ENCODE data around the gene USP7. TPM values are rescaled to one million over a fixed set of nuclear protein-coding genes. Genes with fewer than 3 reads are reported as not detected.

USP7 gene
- polyA plus RNA-seq, 1 experiment: 17.2 TPM

DNA sequence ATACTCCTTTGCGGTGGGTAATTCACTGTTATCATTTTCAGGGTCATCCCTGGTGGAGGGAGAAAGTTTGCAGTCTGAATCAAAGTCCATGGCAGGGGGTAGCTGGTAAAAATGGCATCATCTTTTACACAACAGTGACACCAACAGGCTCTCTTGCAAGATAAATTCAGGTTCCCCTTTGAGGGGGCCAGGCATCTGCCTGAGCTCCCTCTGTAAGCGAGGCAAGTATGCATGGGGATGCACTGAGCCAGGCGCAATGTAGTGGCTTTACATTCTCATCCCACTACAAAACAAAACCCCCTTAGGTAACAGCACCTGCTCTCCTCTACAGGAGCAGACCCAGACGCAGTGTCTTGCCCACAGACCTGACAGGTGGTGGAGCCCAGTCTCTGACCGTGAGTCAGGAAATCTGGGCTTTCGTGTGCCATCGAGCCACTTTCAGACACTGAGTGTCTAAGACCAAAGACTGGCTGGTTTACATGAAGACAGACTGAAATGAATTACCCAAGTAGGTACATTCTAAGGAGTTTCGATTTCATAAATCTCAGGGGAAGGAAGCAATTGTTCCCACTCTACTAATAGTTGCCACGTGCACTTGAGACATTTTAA is 63.9 kb downstream of the USP7 start:
- DNase-seq (ENCODE audit: low read depth): no peak
- TF ChIP-seq, protein P1, sequence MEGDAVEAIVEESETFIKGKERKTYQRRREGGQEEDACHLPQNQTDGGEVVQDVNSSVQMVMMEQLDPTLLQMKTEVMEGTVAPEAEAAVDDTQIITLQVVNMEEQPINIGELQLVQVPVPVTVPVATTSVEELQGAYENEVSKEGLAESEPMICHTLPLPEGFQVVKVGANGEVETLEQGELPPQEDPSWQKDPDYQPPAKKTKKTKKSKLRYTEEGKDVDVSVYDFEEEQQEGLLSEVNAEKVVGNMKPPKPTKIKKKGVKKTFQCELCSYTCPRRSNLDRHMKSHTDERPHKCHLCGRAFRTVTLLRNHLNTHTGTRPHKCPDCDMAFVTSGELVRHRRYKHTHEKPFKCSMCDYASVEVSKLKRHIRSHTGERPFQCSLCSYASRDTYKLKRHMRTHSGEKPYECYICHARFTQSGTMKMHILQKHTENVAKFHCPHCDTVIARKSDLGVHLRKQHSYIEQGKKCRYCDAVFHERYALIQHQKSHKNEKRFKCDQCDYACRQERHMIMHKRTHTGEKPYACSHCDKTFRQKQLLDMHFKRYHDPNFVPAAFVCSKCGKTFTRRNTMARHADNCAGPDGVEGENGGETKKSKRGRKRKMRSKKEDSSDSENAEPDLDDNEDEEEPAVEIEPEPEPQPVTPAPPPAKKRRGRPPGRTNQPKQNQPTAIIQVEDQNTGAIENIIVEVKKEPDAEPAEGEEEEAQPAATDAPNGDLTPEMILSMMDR (IDR thresholded peaks at IDR 0.05; ENCODE audit: insufficient read depth, low read depth, low read length): no peak
- POLR2A ChIA-PET: no interaction called here

GRCh38 chr16:8898660-8899318 is 64.9 kb downstream of the USP7 start:
- no peaks in the 10 kb centered on the region for H3K27me3 ChIP-seq (ENCODE audit: control insufficient read depth, insufficient read depth, low read length)
- no peak overlapping the region for H3K4me3 ChIP-seq (ENCODE audit: low read depth, low read length)
- no peak for DNase-seq (ENCODE audit: low read depth)
- ChIA-PET CTCF (interaction anchor here (1.4 kb wide), 2 partner anchors 8 to 110 kb away, joined by 3 read pairs; no protein-coding TSS in a partner anchor), POLR2A (no interaction called here)
- TF ChIP-seq, protein P1 (IDR thresholded peaks at IDR 0.05; ENCODE audit: insufficient read depth, low read depth, low read length): no peak
- peaks cover 43% of the 10 kb centered on the region for H3K36me3 ChIP-seq (ENCODE audit: control insufficient read depth, insufficient read depth, low read length)

More for the DNA sequence above, 63.9 kb downstream of the USP7 start:
- H3K27me3 ChIP-seq (ENCODE audit: control insufficient read depth, insufficient read depth, low read length): no peaks in the 10 kb centered on the region
- peaks cover 40% of the 10 kb centered on the region for H3K36me3 ChIP-seq (ENCODE audit: control insufficient read depth, insufficient read depth, low read length)
- CTCF ChIA-PET: interaction anchor here (1.4 kb wide), 2 partner anchors 9 to 109 kb away, joined by 3 read pairs; no protein-coding TSS in a partner anchor
- H3K4me3 ChIP-seq (ENCODE audit: low read depth, low read length): no peak overlapping the region

GRCh38 chr16:8894736-8895334 is 68.9 kb downstream of the USP7 start:
- Histone ChIP-seq H3K27me3 (ENCODE audit: control insufficient read depth, insufficient read depth, low read length) (no peaks in the 10 kb centered on the region), H3K36me3 (ENCODE audit: control insufficient read depth, insufficient read depth, low read length) (peaks cover 37% of the 10 kb centered on the region), H3K4me3 (ENCODE audit: low read depth, low read length) (no peak overlapping the region)
- POLR2A ChIA-PET: interaction anchor here (0.7 kb wide), 1 partner anchor 24 kb away, joined by 3 read pairs; no protein-coding TSS in a partner anchor
- DNase-seq (ENCODE audit: low read depth): no peak
- CTCF ChIA-PET: interaction anchor here (1.3 kb wide), 1 partner anchor 8 kb away, joined by 3 read pairs; no protein-coding TSS in a partner anchor
- TF ChIP-seq, protein P1 (IDR thresholded peaks at IDR 0.05; ENCODE audit: insufficient read depth, low read depth, low read length): no peak

GRCh38 chr16:8893976-8894690 is 69.6 kb downstream of the USP7 start:
- TF ChIP-seq, protein P1 (IDR thresholded peaks at IDR 0.05; ENCODE audit: insufficient read depth, low read depth, low read length): no peak
- H3K4me3 ChIP-seq (ENCODE audit: low read depth, low read length): no peak overlapping the region
- no peaks in the 10 kb centered on the region for H3K27me3 ChIP-seq (ENCODE audit: control insufficient read depth, insufficient read depth, low read length)
- H3K36me3 ChIP-seq (ENCODE audit: control insufficient read depth, insufficient read depth, low read length): peaks cover 33% of the 10 kb centered on the region
- CTCF ChIA-PET: interaction anchor here (1.2 to 1.5 kb wide), 2 partner anchors 8 to 114 kb away, joined by 3 to 5 read pairs; no protein-coding TSS in a partner anchor
- POLR2A ChIA-PET: interaction anchor here (0.7 kb wide), 1 partner anchor 25 kb away, joined by 3 read pairs; no protein-coding TSS in a partner anchor
- DNase-seq (ENCODE audit: low read depth): no peak
